Natural killer cell (primary cell): ENCODE data around the gene FBP2. TPM values are rescaled to one million over a fixed set of nuclear protein-coding genes. Genes with fewer than 3 reads are reported as not detected.
A peak's percentile ranks its signal among the peaks of the same experiment; 100 is the strongest.

Source experiments
- ATAC-seq, 3 donors: fragments of 150-1000 bp in 2 of 3; fragments of 200-7000 bp in 1 of 3; cut with Tn5 transposase; 1 replicate in 1 of 3; 2 replicates in 2 of 3; pipeline ENCODE4 v1.10.0; 2021; ENCODE audit warnings: mild to moderate bottlenecking in 2 of 3, moderate library complexity in 2 of 3
- DNase-seq, 2 donors: peaks; one replicate each; pipeline versions ENCODE4 v3.0.0 to v3.0.0-alpha.2; 2013 to 2021; ENCODE audit warnings: mixed read lengths in 1 of 2
- H3K27ac ChIP-seq: one replicate; pipeline ENCODE4 v1.5.1; 2013; ENCODE audit warnings: mild to moderate bottlenecking, low read length
- H3K27me3 ChIP-seq: one replicate; pipeline ENCODE4 v1.6.1; 2013; ENCODE audit warnings: low read length; ENCODE audit not compliant: control insufficient read depth, insufficient read depth
- H3K36me3 ChIP-seq: one replicate; pipeline ENCODE4 v1.6.1; 2013; ENCODE audit warnings: low read length; ENCODE audit not compliant: control insufficient read depth, insufficient read depth
- H3K4me1 ChIP-seq: one replicate; pipeline ENCODE4 v1.6.1; 2013; ENCODE audit warnings: low read length; ENCODE audit not compliant: control insufficient read depth, insufficient read depth
- H3K4me3 ChIP-seq: one replicate; pipeline ENCODE4 v1.5.1; 2013; ENCODE audit warnings: low read length
- H3K9me3 ChIP-seq: one replicate; pipeline ENCODE4 v1.6.1; 2013; ENCODE audit warnings: low read length; ENCODE audit not compliant: control insufficient read depth, insufficient read depth
- H3K27ac Mint-ChIP-seq, 2 donors: one replicate each; pipeline ENCODE4 v1.8.0; 2022; ENCODE audit warnings: mild to moderate bottlenecking in 2 of 2, mixed read lengths in 2 of 2, moderate library complexity in 1 of 2
- H3K27me3 Mint-ChIP-seq, 2 donors: one replicate each; pipeline ENCODE4 v1.8.0; 2022; ENCODE audit warnings: low read depth in 2 of 2, mixed read lengths in 2 of 2
- H3K36me3 Mint-ChIP-seq: one replicate; pipeline ENCODE4 v1.8.0; 2022; ENCODE audit warnings: mixed read lengths
- H3K4me1 Mint-ChIP-seq, 2 donors: one replicate each; pipeline ENCODE4 v1.8.0; 2022; ENCODE audit warnings: mixed read lengths in 2 of 2
- H3K4me3 Mint-ChIP-seq: one replicate; pipeline ENCODE4 v1.8.0; 2022; ENCODE audit warnings: mild to moderate bottlenecking, moderate library complexity, mixed read lengths
- H3K9me3 Mint-ChIP-seq, 2 donors: one replicate each; pipeline ENCODE4 v1.8.0; 2022; ENCODE audit warnings: mixed read lengths in 2 of 2
- WGBS: methylation state at CpG from one replicate; pipeline ENCODE4 v1.1.7; 2013; ENCODE audit warnings: missing lambda C conversion rate; ENCODE audit not compliant: insufficient coverage; 5-methylcytosine and 5-hydroxymethylcytosine counted together
- intact Hi-C: fragments of 100-400 bp; cut with micrococcal nuclease; formaldehyde crosslinking; loops from one replicate; pipeline ENCODE4 v1.14.2; 2022
- total RNA-seq, 4 donors: library from RNA; stranded (reverse); fragments of 120-200 nt in 1 of 4; gene quantifications; one replicate each; pipeline versions ENCODE4 v1.2.3 to v1.2.4, GENCODE V29; 2013 to 2022
- TF ChIP-seq, protein P1 (sequence below): fragments of 200-600 bp; IDR thresholded peaks from one replicate; pipeline ENCODE4 v1.8.0; 2022; ENCODE audit warnings: antibody characterized with exemption

FBP2 gene
- total RNA-seq, 3 donors from 2014 or later (not counting 1 experiment from before 2014, with no cell fraction given), result not detected

DNA sequence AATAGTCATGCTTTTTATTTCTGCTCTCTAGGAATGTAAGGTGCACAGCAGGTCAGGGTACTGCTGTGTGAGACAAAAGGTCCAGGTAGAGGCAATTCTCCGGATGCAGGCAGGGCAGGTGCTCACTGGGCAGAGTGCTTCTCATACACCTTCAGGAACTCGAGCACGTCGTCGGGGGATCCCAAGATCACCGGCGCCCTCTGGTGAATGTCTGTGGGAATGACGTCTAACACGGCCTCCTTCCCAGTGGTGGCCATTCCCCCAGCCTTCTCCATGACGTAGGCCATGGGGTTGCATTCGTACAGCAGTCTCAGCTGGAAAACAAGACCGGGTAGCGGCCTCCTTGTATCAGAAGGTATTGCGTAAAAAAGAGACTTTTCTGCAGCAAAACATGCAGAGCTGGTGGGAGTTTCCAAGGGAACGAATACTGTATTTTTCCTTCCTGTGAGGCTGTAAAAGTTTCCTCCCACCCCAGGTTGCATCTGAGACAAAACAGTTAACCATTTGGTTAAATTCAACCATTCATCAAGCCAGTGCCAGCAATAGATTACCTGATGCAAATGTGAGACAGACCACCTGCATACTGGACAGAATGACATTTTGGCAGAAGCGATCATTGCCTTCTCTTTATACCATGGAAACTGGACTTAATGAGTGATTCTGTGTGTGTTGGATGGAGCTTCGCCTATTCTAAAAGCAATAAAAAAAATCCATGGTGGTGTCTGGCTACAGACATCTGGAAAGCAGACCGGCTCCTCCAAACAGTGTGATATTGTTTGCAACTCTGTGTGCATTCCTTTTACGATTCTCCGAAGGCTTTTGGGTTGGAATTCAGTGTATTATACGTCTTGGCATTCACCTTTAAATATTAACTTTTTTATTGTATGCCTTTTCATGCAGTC lies 9.9 kb upstream of the FBP2 start:
- Histone ChIP-seq H3K27me3 (no peaks in the 10 kb centered on the region), H3K36me3 (no peaks in the 10 kb centered on the region), H3K27ac (no peak overlapping the region), H3K4me3 (no peak overlapping the region), H3K4me1 (no peaks in the 10 kb centered on the region), H3K9me3 (no peaks in the 10 kb centered on the region)
- H3K36me3 Mint-ChIP-seq, result peaks cover 12% of the 10 kb centered on the region
- WGBS, result 31% methylated on average over 21 of the region's 21 CpGs
- intact Hi-C loops, result no loop called here
- ATAC-seq (peak; percentile 64 to 83 (median 69)), DNase-seq (peak; percentile 33 to 73)
- H3K27me3 Mint-ChIP-seq, result no peaks in the 10 kb centered on the region
- H3K4me1 Mint-ChIP-seq, result peaks cover 6% of the 10 kb centered on the region in 2 donors
- TF ChIP-seq, protein P1, sequence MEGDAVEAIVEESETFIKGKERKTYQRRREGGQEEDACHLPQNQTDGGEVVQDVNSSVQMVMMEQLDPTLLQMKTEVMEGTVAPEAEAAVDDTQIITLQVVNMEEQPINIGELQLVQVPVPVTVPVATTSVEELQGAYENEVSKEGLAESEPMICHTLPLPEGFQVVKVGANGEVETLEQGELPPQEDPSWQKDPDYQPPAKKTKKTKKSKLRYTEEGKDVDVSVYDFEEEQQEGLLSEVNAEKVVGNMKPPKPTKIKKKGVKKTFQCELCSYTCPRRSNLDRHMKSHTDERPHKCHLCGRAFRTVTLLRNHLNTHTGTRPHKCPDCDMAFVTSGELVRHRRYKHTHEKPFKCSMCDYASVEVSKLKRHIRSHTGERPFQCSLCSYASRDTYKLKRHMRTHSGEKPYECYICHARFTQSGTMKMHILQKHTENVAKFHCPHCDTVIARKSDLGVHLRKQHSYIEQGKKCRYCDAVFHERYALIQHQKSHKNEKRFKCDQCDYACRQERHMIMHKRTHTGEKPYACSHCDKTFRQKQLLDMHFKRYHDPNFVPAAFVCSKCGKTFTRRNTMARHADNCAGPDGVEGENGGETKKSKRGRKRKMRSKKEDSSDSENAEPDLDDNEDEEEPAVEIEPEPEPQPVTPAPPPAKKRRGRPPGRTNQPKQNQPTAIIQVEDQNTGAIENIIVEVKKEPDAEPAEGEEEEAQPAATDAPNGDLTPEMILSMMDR, result peak; percentile 50
- no peak overlapping the region for H3K4me3 Mint-ChIP-seq
- H3K9me3 Mint-ChIP-seq, result no peaks in the 10 kb centered on the region
- H3K27ac Mint-ChIP-seq, result no peak overlapping the region

DNA sequence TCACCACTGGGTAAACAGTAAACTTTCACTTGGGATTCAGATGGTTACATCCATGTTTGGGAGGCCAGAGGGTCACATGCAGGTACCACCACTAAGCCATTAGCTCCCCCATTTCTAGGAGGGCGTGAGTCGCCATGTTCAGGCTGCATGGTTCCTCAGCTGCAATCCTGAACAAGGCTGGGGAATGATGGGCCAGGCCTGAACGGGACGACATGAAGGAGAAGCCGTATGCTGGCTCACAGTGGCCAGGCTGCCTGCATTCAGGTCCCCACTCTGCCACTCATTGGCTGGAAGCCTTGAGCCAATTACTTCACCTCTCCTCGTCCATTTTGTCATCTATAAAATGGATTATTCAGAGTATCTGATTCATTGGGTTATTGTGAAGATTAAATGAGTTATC lies 9.0 kb upstream of the FBP2 start:
- Mint-ChIP-seq H3K27ac (no peak overlapping the region), H3K36me3 (peaks cover 12% of the 10 kb centered on the region), H3K9me3 (no peaks in the 10 kb centered on the region), H3K4me3 (no peak overlapping the region), H3K4me1 (peaks cover 6% of the 10 kb centered on the region in 2 donors), H3K27me3 (peaks cover 0 to under 1% of the 10 kb centered on the region in 2 donors)
- intact Hi-C loops, result no loop called here
- Histone ChIP-seq H3K9me3 (no peaks in the 10 kb centered on the region), H3K4me3 (no peak overlapping the region), H3K27me3 (no peaks in the 10 kb centered on the region), H3K27ac (no peak overlapping the region), H3K36me3 (no peaks in the 10 kb centered on the region), H3K4me1 (no peaks in the 10 kb centered on the region)
- TF ChIP-seq, protein P1, result no peak
- WGBS, result 92% methylated on average over 5 of the region's 6 CpGs
- no peak for DNase-seq
- no peak for ATAC-seq

DNA sequence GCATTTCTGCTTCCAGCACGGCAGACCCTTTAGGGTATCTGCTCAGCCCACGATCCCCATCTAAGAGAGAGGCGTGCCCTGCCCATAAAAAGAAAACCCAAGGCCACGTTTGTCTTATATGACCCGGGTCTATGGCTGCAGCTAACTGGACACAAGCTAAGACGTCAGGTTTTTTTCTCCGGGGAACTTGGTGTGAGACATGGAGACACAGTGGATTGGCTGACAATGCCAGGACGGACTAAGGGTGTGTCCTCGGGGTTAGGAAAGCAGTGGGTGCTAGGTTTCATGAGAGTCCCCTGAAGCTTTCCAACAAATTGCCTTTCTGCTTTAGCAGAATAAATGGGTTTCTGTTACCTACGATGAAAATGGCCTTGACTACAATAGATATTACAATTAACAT lies 7.1 kb upstream of the FBP2 start:
- no peak overlapping the region for H3K27ac ChIP-seq
- DNase-seq (no peak), ATAC-seq (no peak)
- Mint-ChIP-seq H3K27ac (no peak overlapping the region), H3K9me3 (no peaks in the 10 kb centered on the region), H3K4me3 (no peak overlapping the region), H3K4me1 (peaks cover 6% of the 10 kb centered on the region in 2 donors), H3K36me3 (peaks cover 11% of the 10 kb centered on the region), H3K27me3 (peaks cover 0 to 7% of the 10 kb centered on the region in 2 donors)
- TF ChIP-seq, protein P1, result no peak
- no peaks in the 10 kb centered on the region for H3K9me3 ChIP-seq
- no peaks in the 10 kb centered on the region for H3K27me3 ChIP-seq
- H3K4me3 ChIP-seq, result no peak overlapping the region
- intact Hi-C loops, result no loop called here
- H3K4me1 ChIP-seq, result no peaks in the 10 kb centered on the region
- WGBS, result 88% methylated on average over 9 of the region's 10 CpGs
- no peaks in the 10 kb centered on the region for H3K36me3 ChIP-seq
